ENCODE measurements around the gene SCCPDH.
"Not testable (repeated sequence)": the region's sequence is repeated elsewhere in the genome, so short reads cannot be mapped to it uniquely, and the experiment has no call there.

SCCPDH gene

GRCh38 chr1:246733704-246734103 lies 9.5 kb downstream of the SCCPDH start:
- no peak overlapping the region for H3K9ac ChIP-seq (ENCODE audit: low read length)
- H3K9me2 ChIP-seq (replicated peaks; ENCODE audit: insufficient read depth, low read length), result no peaks in the 10 kb centered on the region
- peak; percentile 5 for DNase-seq
- no peaks in the 10 kb centered on the region for H3K27me3 ChIP-seq (replicated peaks; ENCODE audit: insufficient read depth, low read length)
- no peaks in the 10 kb centered on the region for H3K36me3 ChIP-seq (replicated peaks; ENCODE audit: insufficient read depth, low read length)
- no peaks in the 10 kb centered on the region for H3K79me2 ChIP-seq (ENCODE audit: low read length)
- H3F3A ChIP-seq (ENCODE audit: insufficient read depth, low read length), result no peaks in the 10 kb centered on the region
- H3K4me1 ChIP-seq (ENCODE audit: low read length), result no peaks in the 10 kb centered on the region
- TF ChIP-seq CTCF (IDR thresholded peaks at IDR 0.05; ENCODE audit: low read length) (no peak), EZH2phosphoT487 (IDR thresholded peaks at IDR 0.05; ENCODE audit: low read length) (no peak), EZH2 (optimal IDR thresholded peaks at IDR 0.05; ENCODE audit: low read depth, low read length) (no peak)
- no peak overlapping the region for H3K4me2 ChIP-seq (ENCODE audit: low read depth, low read length)
- H3K9me3 ChIP-seq (replicated peaks; ENCODE audit: insufficient read depth, low read length), result no peaks in the 10 kb centered on the region
- no peak overlapping the region for H2AFZ ChIP-seq (ENCODE audit: low read length)
- no peaks in the 10 kb centered on the region for H4K20me1 ChIP-seq (ENCODE audit: insufficient read depth, low read length)
- no peak overlapping the region for H3K27ac ChIP-seq (ENCODE audit: low read length)
- H3K4me3 ChIP-seq (ENCODE audit: low read length), result no peak overlapping the region

GRCh38 chr1:246734866-246735265 lies 10.7 kb downstream of the SCCPDH start:
- Histone ChIP-seq H3K4me3 (ENCODE audit: low read length) (no peak overlapping the region), H3K9me3 (replicated peaks; ENCODE audit: insufficient read depth, low read length) (no peaks in the 10 kb centered on the region), H3K36me3 (replicated peaks; ENCODE audit: insufficient read depth, low read length) (no peaks in the 10 kb centered on the region), H3F3A (ENCODE audit: insufficient read depth, low read length) (no peaks in the 10 kb centered on the region), H3K27ac (ENCODE audit: low read length) (no peak overlapping the region), H3K9ac (ENCODE audit: low read length) (no peak overlapping the region), H3K9me2 (replicated peaks; ENCODE audit: insufficient read depth, low read length) (no peaks in the 10 kb centered on the region), H3K27me3 (replicated peaks; ENCODE audit: insufficient read depth, low read length) (no peaks in the 10 kb centered on the region), H3K4me1 (ENCODE audit: low read length) (no peaks in the 10 kb centered on the region), H2AFZ (ENCODE audit: low read length) (no peak overlapping the region), H4K20me1 (ENCODE audit: insufficient read depth, low read length) (no peaks in the 10 kb centered on the region), H3K4me2 (ENCODE audit: low read depth, low read length) (no peak overlapping the region), H3K79me2 (ENCODE audit: low read length) (no peaks in the 10 kb centered on the region)
- peak; percentile 4 for DNase-seq
- TF ChIP-seq CTCF (IDR thresholded peaks at IDR 0.05; ENCODE audit: low read length), result no peak
- no peak for TF ChIP-seq EZH2phosphoT487 (IDR thresholded peaks at IDR 0.05; ENCODE audit: low read length)
- TF ChIP-seq EZH2 (optimal IDR thresholded peaks at IDR 0.05; ENCODE audit: low read depth, low read length), result no peak

- Histone ChIP-seq H4K20me1 (ENCODE audit: insufficient read depth, low read length) (no peaks in the 10 kb centered on the region), H3K27me3 (replicated peaks; ENCODE audit: insufficient read depth, low read length) (no peaks in the 10 kb centered on the region), H3K4me3 (ENCODE audit: low read length) (no peak overlapping the region), H3K9me3 (replicated peaks; ENCODE audit: insufficient read depth, low read length) (no peaks in the 10 kb centered on the region), H3K79me2 (ENCODE audit: low read length) (no peaks in the 10 kb centered on the region), H3F3A (ENCODE audit: insufficient read depth, low read length) (no peaks in the 10 kb centered on the region), H3K36me3 (replicated peaks; ENCODE audit: insufficient read depth, low read length) (no peaks in the 10 kb centered on the region), H2AFZ (ENCODE audit: low read length) (no peak overlapping the region), H3K4me2 (ENCODE audit: low read depth, low read length) (no peak overlapping the region), H3K9ac (ENCODE audit: low read length) (no peak overlapping the region), H3K9me2 (replicated peaks; ENCODE audit: insufficient read depth, low read length) (no peaks in the 10 kb centered on the region), H3K4me1 (ENCODE audit: low read length) (no peaks in the 10 kb centered on the region), H3K27ac (ENCODE audit: low read length) (no peak overlapping the region)
- no peak for TF ChIP-seq EZH2phosphoT487 (IDR thresholded peaks at IDR 0.05; ENCODE audit: low read length)
- no peak for TF ChIP-seq EZH2 (optimal IDR thresholded peaks at IDR 0.05; ENCODE audit: low read depth, low read length)
- no peak for DNase-seq
These were observed 11.5 kb downstream of the SCCPDH start for GRCh38 chr1:246735735-246736134.

GRCh38 chr1:246742396-246742795 lies 18.2 kb downstream of the SCCPDH start:
- H3K27ac ChIP-seq (ENCODE audit: low read length), result no peak overlapping the region
- no peak for DNase-seq
- no peak overlapping the region for H3K9ac ChIP-seq (ENCODE audit: low read length)
- no peaks in the 10 kb centered on the region for H3K4me1 ChIP-seq (ENCODE audit: low read length)
- no peaks in the 10 kb centered on the region for H3K79me2 ChIP-seq (ENCODE audit: low read length)
- no peaks in the 10 kb centered on the region for H4K20me1 ChIP-seq (ENCODE audit: insufficient read depth, low read length)
- no peak overlapping the region for H3K4me2 ChIP-seq (ENCODE audit: low read depth, low read length)
- H3K9me2 ChIP-seq (replicated peaks; ENCODE audit: insufficient read depth, low read length), result no peaks in the 10 kb centered on the region
- no peaks in the 10 kb centered on the region for H3K9me3 ChIP-seq (replicated peaks; ENCODE audit: insufficient read depth, low read length)
- no peaks in the 10 kb centered on the region for H3K36me3 ChIP-seq (replicated peaks; ENCODE audit: insufficient read depth, low read length)
- no peaks in the 10 kb centered on the region for H3F3A ChIP-seq (ENCODE audit: insufficient read depth, low read length)
- no peaks in the 10 kb centered on the region for H3K27me3 ChIP-seq (replicated peaks; ENCODE audit: insufficient read depth, low read length)
- no peak overlapping the region for H3K4me3 ChIP-seq (ENCODE audit: low read length)
- TF ChIP-seq EZH2phosphoT487 (IDR thresholded peaks at IDR 0.05; ENCODE audit: low read length), result no peak
- no peak overlapping the region for H2AFZ ChIP-seq (ENCODE audit: low read length)

- H2AFZ ChIP-seq (ENCODE audit: low read length); H4K20me1 ChIP-seq (ENCODE audit: insufficient read depth, low read length); H3K4me3 ChIP-seq (ENCODE audit: low read length); H3K27me3 ChIP-seq (replicated peaks; ENCODE audit: insufficient read depth, low read length); H3K9ac ChIP-seq (ENCODE audit: low read length); H3K4me2 ChIP-seq (ENCODE audit: low read depth, low read length); H3K4me1 ChIP-seq (ENCODE audit: low read length); H3K79me2 ChIP-seq (ENCODE audit: low read length); H3K9me2 ChIP-seq (replicated peaks; ENCODE audit: insufficient read depth, low read length); H3F3A ChIP-seq (ENCODE audit: insufficient read depth, low read length); H3K36me3 ChIP-seq (replicated peaks; ENCODE audit: insufficient read depth, low read length); H3K27ac ChIP-seq (ENCODE audit: low read length); DNase-seq; H3K9me3 ChIP-seq (replicated peaks; ENCODE audit: insufficient read depth, low read length): not testable (repeated sequence)
These were observed 21.9 kb downstream of the SCCPDH start for GRCh38 chr1:246746155-246746554.

All from MM.1S (cell line).